Measurements from ENCODE around the gene PSMC2. TPM values are rescaled to one million over a fixed set of nuclear protein-coding genes. Genes with fewer than 3 reads are reported as not detected.

PSMC2 gene
- polyA plus RNA-seq, 1 donor (not counting 4 experiments of a cell fraction or from before 2014, with no cell fraction given) = 240 TPM

- Histone ChIP-seq H3K9ac (ENCODE audit: control insufficient read depth, extremely low read depth, insufficient read depth, low read length) (peak within 1 kb of the TSS; percentile 97), H3K27me3 (ENCODE audit: control insufficient read depth, extremely low read depth, insufficient read depth, low read length) (no peaks in the 10 kb centered on the region), H2AFZ (ENCODE audit: control insufficient read depth, low read length) (peak within 1 kb of the TSS; percentile 94), H3K4me2 (ENCODE audit: control insufficient read depth, extremely low read depth, insufficient read depth, low read depth, low read length) (peak within 1 kb of the TSS; percentile 93), H3K4me3 (ENCODE audit: control insufficient read depth in 2 of 3, extremely low read depth in 1 of 3, insufficient read depth in 2 of 3, low read depth in 1 of 3, low read length in 3 of 3) (peak within 1 kb of the TSS; percentile 75 to 92 (median 81)), H3K27ac (ENCODE audit: control insufficient read depth, insufficient read depth, low read length) (peak within 1 kb of the TSS; percentile 94), H4K20me1 (ENCODE audit: control insufficient read depth, extremely low read depth, insufficient read depth, low read length) (peaks cover 2% of the 10 kb centered on the region), H3K79me2 (ENCODE audit: control insufficient read depth, insufficient read depth, low read length) (peaks cover 68% of the 10 kb centered on the region), H3K36me3 (ENCODE audit: control insufficient read depth in 2 of 2, extremely low read depth in 1 of 2, insufficient read depth in 2 of 2, low read length in 2 of 2) (peaks cover 7 to 12% of the 10 kb centered on the region in 2 experiments), H3K4me1 (ENCODE audit: control insufficient read depth, extremely low read depth, insufficient read depth, low read length) (peaks cover 15% of the 10 kb centered on the region), H3K9me3 (ENCODE audit: control insufficient read depth, low read depth, low read length) (no peaks in the 10 kb centered on the region), H3K9me1 (ENCODE audit: control insufficient read depth, extremely low read depth, insufficient read depth, low read length) (no peaks in the 10 kb centered on the region)
- dilution Hi-C loops (cut with MboI; ENCODE audit: extremely low pct_ligation_motif_present, low sequenced_read_pairs) = no loop called here
- DNase-seq (ENCODE audit: low read depth, low spot score) = peak; percentile 69
- FAIRE-seq = peak; percentile 44
- TF ChIP-seq CTCF (optimal IDR thresholded peaks at IDR 0.05 in 1 of 3, IDR thresholded peaks at IDR 0.05 in 1 of 3, conservative IDR thresholded peaks at IDR 0.05 in 1 of 3; ENCODE audit: extremely low read depth in 1 of 3, insufficient read depth in 2 of 3, low read length in 3 of 3) = no peak
- no peak for TF ChIP-seq EZH2 (IDR thresholded peaks at IDR 0.05; ENCODE audit: low read length)
Observed at GRCh38 chr7:103344453-103345149, 2.8 kb upstream of the PSMC2 start, which contains the start of gene DNAJC2. Gene DNAJC2 (minus strand): TSS chr7:103344767. CDS start chr7:103344622, 145 bp downstream.

GRCh38 chr7:103346396-103346795 is 1.0 kb upstream of the PSMC2 start:
- peaks cover 2 to 3% of the 10 kb centered on the region in 2 experiments for H3K36me3 ChIP-seq (ENCODE audit: control insufficient read depth in 2 of 2, extremely low read depth in 1 of 2, insufficient read depth in 2 of 2, low read length in 2 of 2)
- peaks cover 71% of the 10 kb centered on the region for H3K79me2 ChIP-seq (ENCODE audit: control insufficient read depth, insufficient read depth, low read length)
- H3K9me3 ChIP-seq (ENCODE audit: control insufficient read depth, low read depth, low read length) = no peaks in the 10 kb centered on the region
- H3K27me3 ChIP-seq (ENCODE audit: control insufficient read depth, extremely low read depth, insufficient read depth, low read length) = no peaks in the 10 kb centered on the region
- no peak overlapping the region for H3K9ac ChIP-seq (ENCODE audit: control insufficient read depth, extremely low read depth, insufficient read depth, low read length)
- peak overlapping the region; percentile 98 for H2AFZ ChIP-seq (ENCODE audit: control insufficient read depth, low read length)
- peaks cover 18% of the 10 kb centered on the region for H3K4me1 ChIP-seq (ENCODE audit: control insufficient read depth, extremely low read depth, insufficient read depth, low read length)
- H3K4me2 ChIP-seq (ENCODE audit: control insufficient read depth, extremely low read depth, insufficient read depth, low read depth, low read length) = peak overlapping the region; percentile 88
- no peak overlapping the region for H3K4me3 ChIP-seq (ENCODE audit: control insufficient read depth in 2 of 3, extremely low read depth in 1 of 3, insufficient read depth in 2 of 3, low read depth in 1 of 3, low read length in 3 of 3)
- FAIRE-seq (no peak), DNase-seq (ENCODE audit: low read depth, low spot score) (no peak)
- H4K20me1 ChIP-seq (ENCODE audit: control insufficient read depth, extremely low read depth, insufficient read depth, low read length) = peaks cover 2% of the 10 kb centered on the region
- no peak overlapping the region for H3K27ac ChIP-seq (ENCODE audit: control insufficient read depth, insufficient read depth, low read length)
- TF ChIP-seq CTCF (optimal IDR thresholded peaks at IDR 0.05 in 1 of 3, IDR thresholded peaks at IDR 0.05 in 1 of 3, conservative IDR thresholded peaks at IDR 0.05 in 1 of 3; ENCODE audit: extremely low read depth in 1 of 3, insufficient read depth in 2 of 3, low read length in 3 of 3) (no peak), EZH2 (IDR thresholded peaks at IDR 0.05; ENCODE audit: low read length) (no peak)
- dilution Hi-C loops (cut with MboI; ENCODE audit: extremely low pct_ligation_motif_present, low sequenced_read_pairs) = no loop called here
- no peaks in the 10 kb centered on the region for H3K9me1 ChIP-seq (ENCODE audit: control insufficient read depth, extremely low read depth, insufficient read depth, low read length)

Data from keratinocyte (primary cell).